GM13977 (cell line): ENCODE results near the gene RAB2B.

ENCODE experiments used
- DNase-seq: peaks from one replicate; pipeline ENCODE4 v3.0.0; 2012; ENCODE audit warnings: low spot score
- CTCF ChIP-seq: IDR thresholded peaks from 2 replicates; pipeline ENCODE4 v1.5.1; 2012; ENCODE audit warnings: mild to moderate bottlenecking, control low read depth; ENCODE audit not compliant: insufficient read depth; ENCODE audit errors: extremely low read depth, missing control alignments
- in situ Hi-C: fragments of 300-500 bp; cut with MboI; formaldehyde crosslinking; loops from one replicate; pipeline ENCODE4 v1.12.0; 2022; ENCODE audit warnings: low sequenced_read_pairs, low pct_unique_long_range_greater_than_20kb, mixed read lengths, inconsistent platforms; ENCODE audit not compliant: unreplicated experiment

Gene RAB2B

GRCh38 chr14:21486640-21487087, 9.9 kb upstream of the RAB2B start:
- in situ Hi-C loops, result no loop called here
- no peak for DNase-seq
- no peak for TF ChIP-seq CTCF

GRCh38 chr14:21476523-21476924, 235 bp downstream of the RAB2B start:
- no peak for TF ChIP-seq CTCF
- DNase-seq, result no peak
- in situ Hi-C loops, result no loop called here

- no peak for DNase-seq
- in situ Hi-C loops, result no loop called here
- no peak for TF ChIP-seq CTCF
These were observed 814 bp downstream of the RAB2B start for GRCh38 chr14:21475767-21476522.

DNA sequence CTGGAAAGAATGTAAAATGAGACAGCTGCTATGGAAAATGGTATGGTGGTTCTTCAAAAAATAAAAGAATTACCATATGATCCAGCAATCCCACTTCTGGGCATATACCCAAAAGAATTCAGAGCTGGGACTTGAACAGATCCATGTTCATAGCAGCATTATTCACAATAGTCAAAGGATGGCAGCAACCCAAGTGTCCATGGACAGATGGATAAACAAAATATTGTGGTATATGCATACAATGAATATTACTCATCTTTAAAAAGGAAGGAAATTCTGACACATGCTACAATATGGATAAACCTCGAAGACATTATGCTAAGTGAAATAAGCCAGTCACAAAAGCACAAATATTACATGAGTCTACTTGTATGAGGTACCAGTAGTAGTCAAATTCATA, 9.1 kb downstream of the RAB2B start:
- no peak for TF ChIP-seq CTCF
- DNase-seq, result no peak
- in situ Hi-C loops, result no loop called here

DNA sequence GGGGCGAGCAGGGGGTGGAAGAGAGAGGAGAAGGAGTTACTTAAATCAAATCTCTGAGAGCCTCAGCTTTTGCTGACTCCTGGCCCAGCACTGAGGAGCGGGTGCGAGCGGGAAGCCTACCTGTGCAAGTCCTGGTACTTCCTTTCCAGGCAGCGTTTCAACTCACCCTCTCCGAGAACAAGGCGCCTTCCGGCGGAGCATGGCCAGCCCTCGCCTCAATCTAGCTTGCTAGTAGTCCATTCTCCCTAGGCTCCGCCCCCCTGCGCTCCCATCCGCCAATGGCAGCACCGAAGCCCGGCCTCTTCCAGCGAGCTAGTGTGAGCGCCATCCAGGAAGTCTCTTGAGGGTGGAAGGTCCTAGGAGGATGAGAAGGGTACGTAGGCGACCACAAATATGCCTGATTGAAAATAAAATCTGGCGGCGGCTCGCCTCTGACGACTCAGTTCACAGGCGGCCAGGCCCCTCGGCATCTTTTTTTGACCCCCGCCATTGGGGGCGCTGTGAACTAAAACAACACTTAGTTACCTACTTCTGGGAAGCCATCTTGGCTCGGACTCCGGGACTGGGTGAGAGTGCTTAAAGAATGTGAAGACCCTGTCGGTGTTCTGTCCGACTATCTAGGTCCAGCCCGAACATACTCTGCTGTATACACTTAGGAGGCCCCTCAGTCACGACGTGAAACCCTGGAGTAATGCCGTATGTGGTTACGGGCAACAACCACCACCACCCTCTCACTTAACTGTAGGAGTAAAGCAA, 20.7 kb downstream of the RAB2B start, which contains the start of gene CHD8:
CHD8 (minus strand) TSS at position 212 of the 756 bp plus-strand sequence. CDS start 24,480 bp downstream, outside the sequence.
- peak; percentile 76 for TF ChIP-seq CTCF
- DNase-seq, result peak; percentile 96
- in situ Hi-C loops, result no loop called here

GRCh38 chr14:21455592-21455911, 21.2 kb downstream of the RAB2B start:
- no peak for DNase-seq
- TF ChIP-seq CTCF, result no peak
- in situ Hi-C loops, result no loop called here
